ENCODE measurements around the gene MRPL55.

DNA sequence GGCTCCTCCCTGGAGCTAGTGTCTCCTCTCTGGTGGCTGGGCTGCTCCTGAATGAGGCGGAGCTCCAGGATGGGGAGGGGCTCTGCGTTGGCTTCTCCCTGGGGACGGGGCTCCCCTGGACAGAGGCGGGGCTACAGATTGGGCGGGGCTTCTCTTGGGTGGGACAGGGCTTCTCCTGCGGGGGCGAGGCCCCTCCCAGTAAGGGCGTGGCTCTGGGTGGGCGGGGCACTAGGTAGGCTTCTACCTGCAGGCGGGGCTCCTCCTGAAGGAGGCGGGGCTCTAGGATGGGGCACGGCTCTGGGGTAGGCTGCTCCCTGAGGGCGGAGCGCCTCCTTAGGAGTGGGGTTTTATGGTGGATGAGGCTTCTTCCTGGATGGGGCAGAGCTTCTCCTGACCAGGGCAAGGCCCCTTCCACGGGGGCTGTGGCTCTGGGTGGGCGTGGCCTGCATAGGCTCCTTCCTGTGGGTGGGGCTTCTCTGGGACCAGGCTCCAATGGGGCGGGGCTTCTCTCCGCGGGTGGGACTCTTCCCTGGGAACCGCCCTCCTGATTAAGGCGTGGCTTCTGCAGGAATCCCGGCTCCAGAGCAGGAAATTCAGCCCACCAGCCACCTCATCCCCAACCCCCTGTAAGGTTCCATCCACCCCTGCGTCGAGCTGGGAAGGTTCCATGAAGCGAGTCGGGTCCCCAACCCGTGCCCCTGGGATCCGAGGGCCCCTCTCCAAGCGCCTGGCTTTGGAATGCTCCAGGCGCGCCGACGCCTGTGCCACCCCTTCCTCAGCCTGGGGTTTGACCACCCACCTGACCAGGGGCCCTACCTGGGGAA, 49.3 kb downstream of the MRPL55 start:
- TF ChIP-seq CTCF (conservative IDR thresholded peaks at IDR 0.05; ENCODE audit: low read depth, low read length) (no peak), EZH2phosphoT487 (IDR thresholded peaks at IDR 0.05; ENCODE audit: borderline replicate concordance, low read length) (no peak)
